HG03565 (cell line): Measurements from ENCODE around the gene SRP9.

Source experiments
- ATAC-seq: cut with Tn5 transposase; IDR thresholded peaks from one replicate; pipeline ENCODE4 v1.9.1; 2021; ENCODE audit warnings: mild to moderate bottlenecking, moderate library complexity; ENCODE audit not compliant: unreplicated experiment

The SRP9 gene, protein sequence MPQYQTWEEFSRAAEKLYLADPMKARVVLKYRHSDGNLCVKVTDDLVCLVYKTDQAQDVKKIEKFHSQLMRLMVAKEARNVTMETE

DNA sequence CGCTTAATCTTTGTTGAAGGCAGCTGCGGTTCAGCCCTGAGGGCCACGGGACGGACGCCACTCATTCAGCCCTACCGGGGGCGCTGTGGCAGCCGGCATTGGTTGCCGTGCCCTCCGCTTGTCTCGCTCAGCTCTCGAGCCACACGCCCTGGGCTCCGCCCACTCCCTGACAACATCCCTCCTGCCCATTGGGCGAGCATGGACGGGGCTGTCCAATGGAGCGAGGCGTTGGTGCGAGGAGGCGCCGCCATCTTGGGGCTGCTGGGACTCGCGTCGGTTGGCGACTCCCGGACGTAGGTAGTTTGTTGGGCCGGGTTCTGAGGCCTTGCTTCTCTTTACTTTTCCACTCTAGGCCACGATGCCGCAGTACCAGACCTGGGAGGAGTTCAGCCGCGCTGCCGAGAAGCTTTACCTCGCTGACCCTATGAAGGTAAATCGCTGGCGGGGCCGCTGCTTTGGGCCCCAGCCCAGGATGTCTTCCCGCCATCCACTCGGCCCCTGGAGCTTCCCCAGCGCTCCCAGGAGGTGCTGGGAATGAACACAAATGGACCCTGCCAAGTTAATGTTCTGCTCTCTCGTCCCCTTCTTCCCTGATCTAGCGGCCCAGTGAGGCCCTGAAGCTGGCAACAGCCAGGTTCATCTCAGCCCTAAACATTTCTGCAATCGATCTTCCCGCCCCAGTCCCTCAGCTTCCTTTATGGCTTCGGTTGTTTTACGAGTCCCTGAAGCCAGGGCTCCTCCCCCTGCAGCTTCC, at the start of gene SRP9:
Gene SRP9 (plus strand): TSS at position 244 of the 754 bp plus-strand sequence. CDS start 115 bp downstream, at position 359.
- peak; percentile 100 for ATAC-seq

DNA sequence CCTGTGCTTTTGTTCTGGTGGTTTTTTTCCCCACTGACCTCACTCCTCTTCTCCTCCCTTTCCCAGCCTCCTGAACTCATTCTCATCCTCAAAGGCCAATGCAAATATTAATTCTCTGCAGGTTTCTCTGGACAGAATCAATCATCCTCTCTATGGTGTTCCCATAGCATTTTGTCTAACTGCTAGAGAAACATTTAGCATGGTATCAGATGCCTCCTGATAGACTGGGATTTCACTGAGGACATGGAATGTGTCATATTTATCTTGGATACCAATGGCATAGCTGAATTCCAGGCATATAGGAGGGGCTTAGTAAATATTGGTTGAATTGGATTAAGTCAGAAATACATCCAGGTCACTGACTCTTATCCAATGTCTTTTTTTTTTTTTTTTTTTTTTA, 46.1 kb upstream of the SRP9 start:
- no peak for ATAC-seq

DNA sequence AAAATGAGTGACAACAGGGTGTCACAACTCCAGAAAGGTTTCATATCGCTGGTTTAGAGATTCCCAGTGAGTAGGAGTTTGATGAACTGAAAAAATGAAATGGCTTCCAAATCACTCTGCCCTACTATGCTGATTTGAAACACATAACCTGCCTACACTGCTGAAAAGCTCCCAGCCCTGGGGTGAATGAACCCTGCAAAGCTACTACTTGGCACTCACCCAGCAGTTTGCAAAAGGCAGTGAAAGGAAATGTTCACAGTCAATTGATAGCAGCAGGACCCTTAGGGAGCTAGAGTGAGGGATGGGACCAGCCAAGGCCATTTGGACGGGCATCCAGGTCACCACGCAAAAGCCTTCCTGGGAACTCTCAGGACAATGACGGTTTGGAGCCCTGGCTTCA, 44.4 kb upstream of the SRP9 start:
- ATAC-seq: no peak

DNA sequence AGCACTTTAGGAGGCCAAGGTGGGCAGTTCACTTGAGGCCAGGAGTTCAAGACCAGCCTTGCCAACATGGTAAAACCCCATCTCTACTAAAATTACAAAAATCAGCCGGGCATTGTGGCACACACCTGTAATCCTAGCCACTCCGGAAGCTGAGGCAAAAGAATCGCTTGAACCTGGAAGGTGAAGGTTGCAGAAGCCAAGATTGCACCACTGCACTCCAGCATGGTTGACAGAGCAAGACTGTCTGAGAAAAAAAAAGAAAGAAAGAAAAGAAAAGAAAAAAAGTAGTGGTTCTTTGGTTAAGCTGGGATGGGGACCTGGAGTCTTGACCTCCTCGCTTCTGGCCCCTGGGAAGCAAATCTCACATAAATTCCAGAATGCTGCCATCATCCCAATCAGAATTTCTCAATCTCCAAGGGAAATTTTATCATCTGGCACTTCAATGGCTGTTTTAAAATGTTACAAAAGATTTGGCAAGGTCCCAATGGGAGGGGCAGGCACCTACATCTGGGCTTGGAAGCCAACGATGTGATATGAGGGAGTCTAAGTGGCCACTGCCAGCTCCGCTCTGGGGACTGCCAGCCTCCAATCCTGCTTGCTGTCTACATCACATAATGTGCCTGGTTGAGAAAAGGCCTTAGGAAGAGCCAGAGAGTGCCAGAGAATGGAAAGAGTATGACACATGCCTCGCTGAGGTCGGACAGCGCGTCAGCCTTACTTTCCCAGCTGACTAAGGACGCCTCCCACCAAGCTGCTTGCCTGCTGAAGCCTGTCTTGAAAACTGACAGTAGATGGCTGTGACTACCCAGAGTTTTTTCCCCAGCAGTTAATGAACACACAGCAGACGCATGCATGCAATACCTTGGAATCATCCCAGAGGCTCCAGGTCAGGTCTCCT, 42.1 kb upstream of the SRP9 start:
- no peak for ATAC-seq

DNA sequence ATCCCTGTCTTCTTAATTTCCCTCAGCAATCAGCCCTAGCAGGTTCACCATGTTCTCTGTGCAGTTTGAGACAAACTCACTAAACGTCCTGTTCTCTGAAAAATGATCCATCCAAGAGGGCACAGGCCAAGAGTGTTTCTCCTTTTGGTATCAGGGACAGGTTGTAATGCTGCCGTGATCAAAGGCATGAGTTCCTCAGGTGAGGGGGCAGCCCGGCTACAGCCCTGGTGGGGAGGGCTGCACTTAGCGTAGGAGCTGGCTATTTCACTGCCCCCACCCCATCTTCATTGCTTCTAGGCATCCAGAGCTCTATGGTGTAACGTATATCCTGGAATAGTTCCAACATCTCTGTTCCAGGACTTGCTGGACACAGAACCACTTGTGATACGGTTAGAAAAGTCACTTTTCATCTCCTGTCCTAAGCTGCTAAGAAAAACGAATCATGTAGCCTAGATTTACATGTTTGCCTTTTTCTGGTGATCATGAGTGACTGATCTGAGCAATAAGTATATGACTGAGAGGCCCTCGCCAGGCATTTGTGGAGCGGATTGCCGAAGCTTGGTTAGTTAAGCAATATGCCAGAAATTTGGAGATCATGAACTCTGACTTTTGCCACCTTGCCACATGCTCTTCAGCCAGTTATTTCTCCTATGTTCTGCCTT, 41.1 kb upstream of the SRP9 start:
- no peak for ATAC-seq

DNA sequence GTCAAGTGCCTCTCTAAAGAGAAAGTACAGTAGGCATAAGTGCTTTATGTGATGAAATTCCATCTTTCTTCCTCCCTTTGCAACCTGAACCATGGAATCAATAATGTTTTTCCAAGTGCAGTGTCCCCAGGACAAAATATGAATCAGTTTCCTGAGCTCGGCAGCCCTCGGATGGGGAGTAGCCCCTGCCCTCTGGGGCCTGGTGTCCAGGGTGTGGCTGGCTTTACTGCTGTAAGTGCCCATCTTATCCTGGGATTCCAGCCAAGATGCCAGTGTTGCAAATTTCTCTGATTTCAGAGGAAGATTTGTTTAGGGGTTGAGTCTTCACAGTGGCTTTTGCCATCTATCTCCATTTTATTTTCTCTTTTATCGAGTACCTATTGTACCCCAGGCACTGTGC, 40.5 kb upstream of the SRP9 start:
- no peak for ATAC-seq

DNA sequence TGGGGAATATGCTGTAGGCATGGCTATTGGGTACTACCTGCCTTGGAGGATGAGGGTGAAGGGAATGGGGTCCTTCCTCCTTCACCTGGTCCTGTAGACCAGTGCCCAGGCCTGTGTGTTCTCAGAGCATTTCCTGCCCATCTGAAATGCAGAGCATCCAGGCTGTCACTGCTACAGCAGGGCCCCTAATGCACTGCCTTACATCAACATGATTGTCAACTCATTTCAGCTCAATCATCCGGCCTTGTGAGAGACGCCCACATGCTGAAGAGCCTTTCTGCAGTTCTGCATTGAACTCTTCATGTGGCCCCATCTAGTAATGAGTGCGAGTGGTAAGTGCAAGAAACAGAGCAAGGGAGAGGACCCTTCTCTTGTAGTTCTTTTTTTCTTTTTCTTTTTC, 39.8 kb upstream of the SRP9 start:
- ATAC-seq: no peak

DNA sequence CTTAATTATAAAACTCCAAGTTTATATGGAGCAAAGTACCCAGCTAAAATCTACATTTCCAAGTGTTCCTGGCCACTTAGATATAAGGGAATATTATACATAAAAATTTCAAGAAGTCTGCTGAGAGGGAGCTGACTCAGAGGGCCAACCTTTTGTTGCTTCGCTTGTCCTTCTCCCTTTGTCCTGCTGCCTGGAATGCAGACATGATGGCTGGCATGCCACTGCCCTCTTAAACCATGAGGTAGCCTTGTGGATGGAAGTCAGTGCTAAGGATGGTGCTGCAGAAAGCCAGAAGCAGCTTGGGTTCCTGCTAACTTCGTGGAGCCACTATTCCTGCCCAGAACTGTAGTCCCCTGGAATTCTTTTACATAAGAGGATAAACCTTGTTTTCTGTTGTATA, 38.9 kb upstream of the SRP9 start:
- no peak for ATAC-seq

DNA sequence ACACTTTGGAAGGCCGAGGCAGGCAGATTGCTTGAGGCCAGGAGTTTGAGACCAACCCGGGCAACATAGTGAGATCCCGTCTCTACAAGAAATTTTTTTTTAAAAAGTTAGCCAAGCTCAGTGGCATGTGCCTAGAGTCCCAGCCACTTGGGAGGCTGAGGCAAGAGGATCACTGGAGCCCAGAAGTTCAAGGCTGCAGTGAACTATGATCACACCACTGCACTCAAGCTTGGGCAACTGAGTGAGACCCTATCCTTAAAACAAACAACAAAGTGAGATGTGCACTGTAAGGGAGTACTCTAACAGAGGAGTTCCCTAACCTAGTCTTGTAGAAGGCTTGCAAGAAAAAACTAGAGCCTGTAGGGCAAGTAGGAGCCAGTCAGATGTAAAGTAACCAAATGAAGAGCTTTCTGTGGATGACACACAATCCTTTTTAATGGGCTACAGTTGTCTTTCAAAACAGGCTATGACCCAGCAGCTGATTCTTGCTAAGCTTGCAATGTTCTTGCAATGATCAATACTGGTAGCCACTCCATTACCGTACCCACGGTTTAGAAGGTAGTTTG, 38.0 kb upstream of the SRP9 start:
- no peak for ATAC-seq

DNA sequence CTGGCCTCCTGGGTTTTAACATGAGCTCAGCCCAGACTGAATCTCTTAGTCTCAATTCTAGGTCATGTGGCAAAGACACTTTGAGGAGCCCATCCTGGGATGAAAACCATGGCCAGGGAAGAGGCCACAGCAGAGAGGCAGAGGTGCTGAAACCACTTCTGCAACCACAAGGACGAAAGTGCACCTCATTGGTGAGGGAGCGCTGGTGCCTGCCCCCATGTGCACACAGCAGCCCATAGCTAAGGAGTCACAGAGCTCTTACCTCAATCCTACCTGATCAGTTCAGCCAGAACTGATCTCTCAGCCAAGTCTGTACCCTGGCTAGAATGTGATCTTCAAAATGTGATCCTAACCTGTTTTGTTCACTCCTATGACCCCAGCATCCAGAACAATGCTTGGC, 32.9 kb upstream of the SRP9 start:
- ATAC-seq: no peak

DNA sequence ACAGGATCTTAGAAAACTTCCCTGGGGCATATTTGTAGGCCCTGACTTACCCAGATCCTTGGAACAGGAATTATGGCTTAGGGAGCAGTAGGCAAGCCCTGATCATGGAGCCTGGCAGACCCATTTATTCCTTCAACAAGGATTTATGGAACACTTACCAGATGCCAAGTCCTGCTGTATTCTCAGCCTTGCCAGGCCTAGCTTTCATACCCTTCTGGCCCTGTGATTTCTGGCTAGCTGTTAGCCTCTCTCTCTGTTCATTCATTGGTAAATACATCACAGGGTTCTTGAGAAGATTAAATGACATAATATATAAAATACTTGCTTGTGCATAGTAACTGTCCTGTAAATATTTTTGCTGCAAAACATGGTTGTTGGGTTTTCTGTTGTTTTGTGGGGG, 32.4 kb upstream of the SRP9 start:
- ATAC-seq: no peak

DNA sequence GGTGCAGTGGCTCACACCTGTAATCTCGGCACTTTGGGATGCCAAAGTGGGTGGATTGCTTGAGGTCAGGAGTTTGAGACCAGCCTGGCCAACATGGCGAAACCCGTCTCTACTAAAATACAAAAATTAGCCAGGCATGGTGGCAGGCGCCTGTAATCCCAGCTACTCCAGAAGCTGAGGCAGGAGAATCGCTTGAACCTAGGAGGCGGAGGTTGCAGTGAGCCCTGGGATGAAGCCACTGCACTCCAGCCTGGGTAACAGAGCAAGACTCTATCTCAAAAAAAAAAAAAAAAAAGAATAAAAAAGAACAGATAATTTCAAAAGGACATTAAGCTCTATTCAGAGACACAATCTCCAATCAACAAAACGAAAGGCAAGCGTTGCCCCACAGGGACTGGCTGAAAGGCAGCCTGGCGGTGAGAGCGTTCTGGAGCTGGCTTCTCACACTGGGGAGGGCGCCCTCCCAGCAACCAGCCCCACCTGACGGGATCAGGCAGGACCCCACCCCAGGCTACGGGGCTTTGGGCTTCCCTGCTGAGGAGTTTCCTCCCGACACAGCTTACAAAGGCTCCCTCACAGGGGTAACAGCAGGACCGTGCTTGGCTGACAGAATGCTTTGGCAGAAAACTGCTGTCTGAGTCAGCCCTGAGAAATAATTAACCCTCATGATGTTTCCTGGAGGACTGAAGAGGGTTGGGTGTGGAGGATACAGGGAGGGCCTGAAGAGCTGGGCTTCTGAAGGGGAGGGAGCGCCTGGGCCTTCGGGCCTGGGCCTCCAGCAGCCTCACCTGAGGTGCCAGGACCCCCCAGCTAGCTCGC, 31.1 kb upstream of the SRP9 start:
- no peak for ATAC-seq

DNA sequence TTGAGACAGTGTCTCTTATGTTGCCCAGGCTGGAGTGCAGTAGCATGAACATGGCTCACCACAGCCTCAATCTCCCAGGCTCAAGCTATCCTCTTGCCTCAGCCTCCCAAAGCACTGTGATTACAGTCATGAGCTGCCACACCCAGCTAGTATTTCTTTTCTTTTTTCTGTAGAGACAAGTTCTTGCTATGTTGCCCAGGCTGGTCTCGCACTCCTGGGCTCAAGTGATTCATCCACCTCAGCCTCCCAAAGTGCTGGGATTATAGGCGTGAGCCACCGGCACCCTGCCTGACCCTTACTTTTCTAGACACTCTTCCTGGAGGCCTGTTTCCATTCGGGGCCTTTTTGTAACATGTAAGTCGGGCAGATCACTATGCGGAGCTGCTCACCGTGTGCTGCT, 30.1 kb upstream of the SRP9 start:
- ATAC-seq: no peak

DNA sequence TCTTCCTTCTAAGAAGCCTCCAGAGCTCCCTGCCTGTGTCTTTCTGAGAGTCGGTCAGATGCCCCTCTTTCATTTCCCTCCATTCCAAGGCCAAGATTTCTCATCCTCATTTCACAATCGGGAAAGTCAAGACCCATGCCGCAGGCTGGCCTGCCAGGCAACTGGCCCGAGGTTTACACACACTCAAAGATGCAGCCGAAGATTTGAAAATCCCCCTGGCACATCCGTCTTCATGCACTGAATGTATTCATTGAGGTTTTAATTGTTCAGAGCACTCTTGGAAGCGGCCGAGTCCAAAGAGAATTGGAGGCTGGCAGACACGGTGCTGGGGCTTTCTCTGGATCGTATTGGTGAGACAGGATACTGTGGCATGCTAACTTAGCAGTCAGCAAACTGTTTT, 29.1 kb upstream of the SRP9 start:
- ATAC-seq: no peak

DNA sequence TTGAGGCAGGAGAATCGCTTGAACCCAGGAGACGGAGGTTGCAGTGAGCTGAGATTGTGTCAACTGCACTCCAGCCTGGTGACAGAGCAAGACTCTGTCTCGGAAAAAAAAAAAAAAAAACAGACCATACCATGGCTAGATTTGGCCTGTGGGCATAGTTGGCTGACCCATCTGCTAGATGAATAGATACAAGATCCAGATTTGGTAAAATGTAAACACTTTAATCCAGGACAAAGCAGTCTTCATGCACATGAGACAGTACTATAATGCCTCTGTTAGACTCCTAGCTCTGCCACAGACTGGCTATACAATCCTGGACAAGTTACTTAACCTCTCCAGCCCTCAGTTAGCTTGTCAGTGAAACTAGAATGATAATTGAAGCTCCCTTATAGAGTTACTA, 27.9 kb upstream of the SRP9 start:
- no peak for ATAC-seq

DNA sequence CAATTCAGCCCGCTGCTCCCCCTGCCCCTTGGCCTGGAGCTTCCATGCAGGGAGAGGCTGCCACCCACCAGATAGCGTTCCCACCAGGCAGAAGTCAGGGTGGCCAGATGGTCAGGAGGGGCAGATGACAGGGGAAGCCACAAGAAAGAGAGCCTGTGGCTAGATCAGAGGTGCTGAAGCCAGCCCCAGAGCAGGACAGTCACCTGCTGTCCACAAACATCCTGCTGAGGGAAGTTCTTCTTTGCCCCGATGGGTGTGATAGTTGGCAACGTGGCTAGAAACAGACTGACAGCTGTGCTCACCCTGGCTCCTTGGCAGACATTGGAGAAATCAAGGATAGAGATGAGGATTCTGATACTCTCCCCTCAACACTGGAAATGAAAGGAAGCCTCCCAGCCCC, 27.2 kb upstream of the SRP9 start:
- no peak for ATAC-seq

DNA sequence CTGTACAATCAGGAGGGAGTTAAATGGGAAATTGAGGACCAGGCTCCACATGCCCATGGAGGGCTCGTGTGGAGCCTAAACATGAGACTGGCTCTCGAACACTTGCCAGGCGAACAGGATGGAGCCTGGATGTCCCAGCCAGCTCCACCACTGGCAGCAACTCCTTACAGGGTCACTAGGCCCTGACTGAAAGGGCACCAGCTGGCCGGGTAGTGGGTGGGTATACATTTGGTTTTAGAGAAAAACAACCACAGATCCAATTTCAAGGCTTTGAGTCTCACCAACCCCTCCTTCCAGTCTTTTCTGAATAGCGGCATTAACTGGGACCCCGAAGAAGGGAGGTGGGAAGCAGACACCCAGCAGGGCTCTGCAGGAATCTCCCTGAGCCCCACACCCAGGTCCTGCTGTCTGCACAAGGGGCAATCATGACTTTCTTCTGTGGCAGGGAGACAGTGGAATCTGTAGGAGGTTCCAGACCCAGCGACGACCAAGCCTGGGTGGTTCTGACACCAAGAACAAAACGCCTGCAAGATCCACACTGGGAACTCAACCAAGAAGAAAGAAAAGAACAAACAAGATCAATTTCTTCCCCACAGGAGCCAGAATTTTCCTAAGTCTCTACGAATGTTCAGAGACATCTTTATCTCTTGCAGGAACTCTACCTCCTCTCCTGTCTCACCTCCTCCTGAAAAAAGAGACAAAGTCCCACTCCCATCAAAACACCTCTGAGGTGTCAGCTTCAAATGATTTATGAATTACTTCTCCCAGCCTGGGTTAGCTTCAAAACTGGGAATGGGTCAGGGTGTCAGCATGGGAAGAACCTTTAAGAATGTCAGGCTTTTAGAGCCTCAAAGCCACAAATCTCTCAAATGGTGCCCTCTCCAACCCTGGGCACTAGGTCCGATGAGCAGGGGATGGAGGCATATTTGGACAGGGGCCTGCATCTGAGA, 26.5 kb upstream of the SRP9 start:
- ATAC-seq: no peak

DNA sequence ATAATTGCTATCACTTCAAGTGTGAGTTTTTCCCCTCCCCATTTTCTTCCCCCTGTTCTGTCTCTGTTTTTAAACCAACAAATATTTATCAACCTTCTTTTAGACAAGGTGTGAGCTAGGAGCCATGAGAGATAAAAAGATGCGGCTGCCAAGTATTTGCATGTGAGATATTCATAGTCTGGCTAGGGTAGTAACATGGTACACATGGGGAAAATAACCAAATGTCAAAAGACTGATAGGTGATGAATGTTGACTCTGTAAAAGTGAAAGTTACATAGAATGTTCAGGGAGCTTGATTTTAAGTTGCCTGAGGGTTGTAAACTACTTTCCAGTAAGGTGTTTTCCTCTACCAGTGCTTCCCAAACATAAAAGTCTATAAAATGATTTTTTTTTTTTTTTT, 25.4 kb upstream of the SRP9 start:
- ATAC-seq: no peak

DNA sequence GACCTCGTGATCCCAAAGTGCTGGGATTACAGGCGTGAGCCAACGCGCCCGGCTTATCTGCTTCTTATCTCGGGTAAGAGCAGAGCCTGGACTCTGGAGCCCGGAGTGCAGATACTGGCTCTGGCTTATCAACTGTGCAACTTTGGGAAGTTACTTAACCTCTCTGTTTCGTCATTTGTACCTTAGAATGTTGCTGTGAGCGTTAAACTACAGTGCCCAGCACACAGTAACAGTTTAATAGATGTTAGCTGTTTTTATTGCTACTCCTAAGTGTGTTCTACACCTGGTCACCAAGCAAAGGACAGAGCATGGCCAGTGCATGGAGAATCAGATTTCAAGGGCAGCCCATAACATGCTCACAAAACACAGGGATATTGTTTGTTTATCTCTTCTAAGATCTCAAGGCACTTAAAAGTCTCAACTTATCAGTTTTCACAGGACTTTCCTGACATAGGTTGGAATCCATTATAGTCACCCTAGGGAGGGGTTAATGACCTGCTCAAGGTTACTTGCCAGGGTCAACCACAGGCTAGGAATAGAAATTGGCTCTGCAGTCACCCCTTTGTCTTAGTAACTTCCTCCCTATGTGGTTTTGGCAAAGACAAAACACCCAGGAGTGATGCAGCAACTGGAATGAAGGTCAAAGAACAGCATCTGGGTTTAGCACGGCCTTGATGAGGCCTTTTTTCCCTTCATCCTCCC, 22.5 kb upstream of the SRP9 start:
- ATAC-seq: no peak
